Measurements from ENCODE around the gene COL23A1.

Gene COL23A1

GRCh38 chr5:178368716-178369300, 221.4 kb downstream of the COL23A1 start:
- DNase-seq (ENCODE audit: low read depth), result no peak
- no peak for TF ChIP-seq CTCF (IDR thresholded peaks at IDR 0.05; ENCODE audit: low read depth, low read length, missing control alignments)
- H3K4me3 ChIP-seq (ENCODE audit: low read depth, low read length), result no peak overlapping the region

GRCh38 chr5:178368274-178368673, 221.9 kb downstream of the COL23A1 start:
- no peak for TF ChIP-seq CTCF (IDR thresholded peaks at IDR 0.05; ENCODE audit: low read depth, low read length, missing control alignments)
- H3K4me3 ChIP-seq (ENCODE audit: low read depth, low read length), result no peak overlapping the region
- no peak for DNase-seq (ENCODE audit: low read depth)

- H3K4me3 ChIP-seq (ENCODE audit: low read depth, low read length), result no peak overlapping the region
- no peak for TF ChIP-seq CTCF (IDR thresholded peaks at IDR 0.05; ENCODE audit: low read depth, low read length, missing control alignments)
- no peak for DNase-seq (ENCODE audit: low read depth)
Measured at GRCh38 chr5:178367736-178368120, 222.5 kb downstream of the COL23A1 start.

GRCh38 chr5:178366998-178367735, 223.0 kb downstream of the COL23A1 start:
- no peak for TF ChIP-seq CTCF (IDR thresholded peaks at IDR 0.05; ENCODE audit: low read depth, low read length, missing control alignments)
- no peak overlapping the region for H3K4me3 ChIP-seq (ENCODE audit: low read depth, low read length)
- DNase-seq (ENCODE audit: low read depth), result no peak

- H3K4me3 ChIP-seq (ENCODE audit: low read depth, low read length), result no peak overlapping the region
- no peak for TF ChIP-seq CTCF (IDR thresholded peaks at IDR 0.05; ENCODE audit: low read depth, low read length, missing control alignments)
- DNase-seq (ENCODE audit: low read depth), result no peak
Measured at GRCh38 chr5:178365501-178366440, 224.4 kb downstream of the COL23A1 start.

GRCh38 chr5:178364326-178364675, 225.9 kb downstream of the COL23A1 start:
- no peak for TF ChIP-seq CTCF (IDR thresholded peaks at IDR 0.05; ENCODE audit: low read depth, low read length, missing control alignments)
- DNase-seq (ENCODE audit: low read depth), result no peak
- no peak overlapping the region for H3K4me3 ChIP-seq (ENCODE audit: low read depth, low read length)
